HG03558 (cell line): ENCODE results near the gene RUBCN.
A peak's percentile ranks its signal among the peaks of the same experiment; 100 is the strongest.
"Not testable (repeated sequence)": the region's sequence is repeated elsewhere in the genome, so short reads cannot be mapped to it uniquely, and the experiment has no call there.

Experiments used
- ATAC-seq: cut with Tn5 transposase; IDR thresholded peaks from one replicate; pipeline ENCODE4 v1.9.1; 2021; ENCODE audit warnings: moderate number of reproducible peaks; ENCODE audit not compliant: unreplicated experiment; ENCODE audit errors: extremely low read depth

Gene RUBCN

DNA sequence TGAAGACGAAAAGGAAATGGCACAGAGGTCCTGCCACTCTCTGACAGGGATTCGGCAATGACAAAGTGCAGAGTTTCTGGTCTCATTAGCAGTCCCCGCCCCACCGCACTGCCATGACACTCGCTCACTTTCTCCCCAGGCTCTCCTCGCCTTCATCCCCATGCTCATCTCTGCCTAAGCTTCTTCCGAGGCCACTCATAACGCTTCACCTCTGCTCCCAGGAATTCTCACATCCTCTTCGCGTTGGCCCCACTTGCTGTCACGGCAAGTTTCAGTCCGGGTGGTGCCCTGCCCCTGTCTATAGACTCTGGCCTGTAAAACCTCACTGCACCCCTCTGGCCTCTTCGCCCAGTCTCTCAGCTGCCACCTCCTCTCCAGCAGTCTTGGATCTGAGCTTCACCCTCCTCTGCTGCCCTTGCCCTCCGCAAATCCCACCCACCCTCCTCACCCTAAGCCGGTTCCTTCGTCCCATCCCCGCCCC, 654 bp downstream of the RUBCN start:
- no peak for ATAC-seq

DNA sequence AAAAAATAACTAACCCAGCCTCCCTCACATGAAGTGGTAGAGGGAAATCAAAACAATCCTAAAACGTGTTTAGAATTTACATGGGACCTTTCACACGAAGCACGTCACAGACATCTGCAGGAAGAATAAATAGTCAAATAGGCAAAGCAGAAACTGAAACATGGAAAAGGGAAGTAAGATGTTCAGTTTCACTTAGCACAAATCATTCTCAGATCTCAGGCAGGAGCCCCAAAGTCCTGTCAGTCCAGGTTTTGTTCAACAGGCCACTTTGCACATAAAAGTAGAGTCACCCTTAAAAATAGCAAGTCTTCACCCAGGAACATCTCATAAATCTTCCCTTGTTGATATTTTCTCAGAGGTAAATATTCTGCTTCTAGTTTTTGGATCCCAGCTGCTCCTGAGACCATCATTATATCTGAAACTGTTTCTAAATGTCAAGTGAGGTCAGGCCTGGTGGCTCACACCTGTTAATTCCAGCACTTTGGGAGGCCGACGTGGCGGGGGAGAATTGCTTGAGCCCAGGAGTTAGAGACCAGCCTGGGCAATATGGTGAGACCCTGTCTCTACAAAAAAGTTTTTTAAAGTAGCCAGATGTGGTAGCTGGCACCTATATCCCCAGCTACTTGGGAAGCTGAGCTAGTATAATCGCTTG, 1.9 kb downstream of the RUBCN start:
- ATAC-seq, result peak; percentile 33

DNA sequence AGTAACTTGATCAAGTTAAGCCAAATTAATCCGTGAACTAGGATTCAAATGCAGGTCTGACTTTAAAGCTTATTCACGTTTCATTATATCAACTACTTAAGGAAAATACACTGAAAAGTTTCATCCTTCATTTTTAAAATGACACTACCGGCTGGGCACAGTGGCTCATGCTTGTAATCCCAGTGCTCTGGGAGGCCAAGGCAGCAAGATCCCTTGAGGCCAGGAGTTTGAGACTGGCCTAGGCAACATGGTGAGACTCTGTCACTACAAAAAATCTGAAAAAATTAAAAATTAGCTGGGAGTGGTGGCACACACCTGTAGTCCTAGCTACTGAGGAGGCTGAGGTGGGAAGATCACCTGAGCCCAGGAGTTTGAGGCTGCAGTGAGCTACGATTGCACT, 3.7 kb downstream of the RUBCN start:
- ATAC-seq, result no peak

DNA sequence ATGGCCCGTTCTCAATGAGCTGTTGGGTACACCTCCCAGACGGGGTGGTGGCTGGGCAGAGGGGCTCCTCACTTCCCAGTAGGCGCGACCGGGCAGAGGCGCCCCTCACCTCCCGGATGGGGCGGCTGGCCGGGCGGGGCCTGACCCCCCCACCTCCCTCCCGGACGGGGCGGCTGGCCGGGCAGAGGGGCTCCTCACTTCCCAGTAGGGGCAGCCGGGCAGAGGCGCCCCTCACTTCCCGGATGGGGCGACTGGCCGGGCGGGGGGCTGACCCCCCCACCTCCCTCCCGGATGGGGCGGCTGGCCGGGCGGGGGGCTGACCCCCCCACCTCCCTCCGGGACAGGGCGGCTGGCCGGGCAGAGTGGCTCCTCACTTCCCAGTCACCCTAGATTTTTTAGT, 5.2 kb downstream of the RUBCN start:
- not testable (repeated sequence) for ATAC-seq

DNA sequence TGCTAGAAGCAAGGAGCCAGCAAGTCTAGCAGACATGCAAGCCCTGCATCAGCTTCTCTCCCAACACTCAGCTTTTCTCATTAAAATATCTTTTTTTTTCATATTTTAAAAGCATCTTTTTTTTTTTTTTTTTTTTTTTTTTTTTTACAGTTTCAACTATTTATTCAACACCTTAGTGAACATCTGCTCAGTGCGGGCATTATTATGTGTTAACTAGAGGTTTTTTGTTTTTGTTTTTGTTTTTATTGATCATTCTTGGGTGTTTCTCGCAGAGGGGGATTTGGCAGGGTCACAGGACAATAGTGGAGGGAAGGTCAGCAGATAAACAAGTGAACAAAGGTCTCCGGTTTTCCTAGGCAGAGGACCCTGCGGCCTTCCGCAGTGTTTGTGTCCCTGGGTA, 5.9 kb downstream of the RUBCN start:
- ATAC-seq, result not testable (repeated sequence)

DNA sequence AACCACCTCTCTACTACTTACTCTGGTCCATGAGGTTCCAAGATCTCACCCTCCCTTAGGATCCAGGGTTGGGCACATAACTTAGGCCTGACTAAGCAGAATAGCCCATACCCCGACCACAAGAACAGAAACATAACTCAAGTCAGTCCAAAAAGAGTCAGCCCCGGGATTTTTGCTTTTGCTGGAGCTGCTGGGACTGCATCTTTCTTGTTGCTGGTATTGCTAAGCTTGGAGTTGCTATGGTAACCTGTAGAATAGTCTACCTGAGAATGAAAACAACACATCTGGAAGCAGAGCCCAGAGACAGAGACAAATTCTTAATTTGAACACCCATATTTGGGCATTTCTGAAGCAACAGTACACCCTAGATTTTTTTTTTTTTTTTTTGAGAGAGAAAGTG, 6.5 kb downstream of the RUBCN start:
- no peak for ATAC-seq

DNA sequence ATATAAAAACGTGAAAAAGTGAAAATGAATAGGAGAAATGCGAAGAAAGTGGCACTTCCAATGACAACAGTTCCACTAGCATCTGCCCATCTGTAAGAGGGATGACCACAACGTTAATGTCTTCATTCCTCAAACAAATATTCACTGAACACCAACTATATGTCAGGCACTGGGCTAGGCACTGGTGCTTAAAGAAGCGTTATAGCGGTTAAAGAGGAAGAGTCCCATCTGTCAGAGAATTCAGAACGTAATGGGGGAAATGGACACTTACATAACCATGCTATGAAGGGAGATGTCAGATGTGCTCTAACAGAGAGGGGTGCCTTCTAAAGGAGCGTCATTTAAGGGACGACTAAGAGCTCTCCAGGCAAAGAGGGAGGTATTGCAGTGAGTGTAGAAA, 8.2 kb downstream of the RUBCN start:
- ATAC-seq, result no peak

DNA sequence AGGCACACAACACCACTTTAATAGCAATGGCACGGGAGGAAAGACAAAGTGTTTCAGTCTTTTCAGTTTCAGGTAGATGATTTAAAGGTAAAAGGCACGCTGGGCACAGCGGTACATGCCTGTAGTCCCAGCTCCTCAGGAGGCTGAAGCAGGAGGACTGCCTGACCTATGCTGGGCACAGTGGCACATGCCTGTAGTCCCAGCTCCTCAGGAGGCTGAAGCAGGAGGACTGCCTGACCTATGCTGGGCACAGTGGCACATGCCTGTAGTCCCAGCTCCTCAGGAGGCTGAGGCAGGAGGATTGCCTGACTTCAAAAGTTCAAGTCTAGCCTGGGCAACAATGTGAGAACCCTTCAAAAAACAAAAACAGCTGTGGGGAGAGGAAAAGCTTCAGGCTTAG, 8.8 kb downstream of the RUBCN start:
- ATAC-seq, result not testable (repeated sequence)

DNA sequence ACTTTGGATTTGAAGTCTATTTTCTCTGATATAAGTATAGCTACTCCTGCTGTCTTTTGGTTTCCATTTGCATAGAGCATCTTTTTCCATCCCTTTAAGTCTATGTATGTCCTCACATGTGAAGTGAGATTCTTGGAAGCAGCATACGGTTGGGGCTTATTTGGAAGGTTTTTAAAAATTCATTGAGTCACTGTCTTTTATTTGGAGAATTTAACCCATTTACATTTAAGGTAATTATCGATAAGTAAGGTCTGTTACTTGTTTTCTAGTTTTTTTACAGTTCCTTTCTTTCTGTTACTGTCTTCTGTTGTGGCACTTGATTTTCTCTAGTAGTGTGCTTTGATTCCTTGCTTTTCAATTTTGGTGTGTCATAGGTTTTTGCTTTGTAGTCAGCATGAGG, 14.0 kb downstream of the RUBCN start:
- no peak for ATAC-seq

DNA sequence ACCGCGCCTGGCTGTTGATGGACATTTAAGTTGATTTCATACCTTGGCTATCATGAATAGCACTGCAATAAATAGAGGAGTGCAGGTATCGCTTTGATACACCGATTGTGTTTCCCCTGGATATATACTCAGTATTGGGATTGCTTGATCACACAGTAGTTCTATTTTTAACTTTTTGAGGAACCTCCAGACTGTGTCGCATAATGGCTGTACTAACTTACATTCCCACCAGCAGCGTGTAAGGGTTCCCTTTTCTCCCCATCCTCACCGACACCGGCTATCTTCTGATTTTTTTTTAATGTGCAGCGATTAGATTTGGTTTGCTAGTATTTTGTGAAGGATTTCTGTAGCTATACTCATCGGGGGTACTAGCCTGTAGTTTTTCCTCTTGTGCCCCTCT, 16.0 kb downstream of the RUBCN start:
- ATAC-seq, result no peak

DNA sequence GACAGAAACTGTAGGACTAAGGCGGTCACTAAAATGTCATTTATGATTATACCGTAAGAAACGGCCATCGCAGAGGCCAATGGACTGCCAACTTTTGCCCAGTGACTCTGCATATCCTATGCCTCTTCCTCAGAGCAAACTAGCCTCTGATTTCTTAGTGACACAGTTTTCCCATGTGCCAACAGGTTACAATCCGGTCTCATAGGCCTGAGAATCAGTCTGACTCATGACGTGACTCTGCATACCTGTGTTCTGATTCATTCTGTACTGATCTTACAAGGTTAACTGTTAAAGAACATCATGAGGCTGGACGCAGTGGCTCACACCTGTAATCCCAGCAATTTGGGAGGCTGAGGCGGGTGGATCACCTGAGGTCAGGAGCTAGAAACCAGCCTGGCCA, 17.8 kb downstream of the RUBCN start:
- no peak for ATAC-seq

DNA sequence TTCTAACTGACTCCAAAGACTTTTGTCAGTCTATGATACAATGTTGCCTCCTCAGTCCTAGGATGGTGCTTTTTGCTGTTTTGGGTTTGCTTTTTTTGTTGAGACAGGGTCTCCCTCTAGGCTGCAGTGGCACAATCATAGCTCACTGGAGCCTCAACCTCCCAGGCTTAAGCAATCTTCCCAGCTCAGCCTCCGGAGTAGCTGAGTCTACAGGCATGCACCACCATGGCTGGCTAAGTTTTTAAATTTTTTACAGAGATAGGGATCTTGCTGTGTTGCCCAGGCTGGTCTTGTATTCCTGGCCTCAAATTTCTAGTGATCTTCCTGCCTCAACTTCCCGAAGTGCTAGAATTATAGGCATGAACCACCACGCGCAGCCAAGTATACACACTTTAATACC, 22.5 kb downstream of the RUBCN start:
- no peak for ATAC-seq

DNA sequence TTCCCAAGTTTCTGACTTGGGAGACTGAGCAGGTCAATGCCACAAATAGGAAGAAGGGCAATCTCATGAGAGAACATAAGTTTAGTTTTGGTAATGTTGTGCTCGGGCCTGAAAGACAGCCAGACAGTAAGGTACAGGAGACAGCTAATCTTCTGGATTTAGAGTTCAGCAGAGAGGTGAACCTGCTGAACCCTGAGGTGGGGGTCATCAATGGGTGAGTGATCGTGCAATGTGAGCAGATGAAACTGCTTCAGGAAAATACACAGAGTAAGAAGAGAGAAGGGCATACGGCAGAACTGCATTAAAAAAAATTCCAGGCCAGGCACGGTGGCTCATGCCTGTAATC, 23.3 kb downstream of the RUBCN start:
- no peak for ATAC-seq

DNA sequence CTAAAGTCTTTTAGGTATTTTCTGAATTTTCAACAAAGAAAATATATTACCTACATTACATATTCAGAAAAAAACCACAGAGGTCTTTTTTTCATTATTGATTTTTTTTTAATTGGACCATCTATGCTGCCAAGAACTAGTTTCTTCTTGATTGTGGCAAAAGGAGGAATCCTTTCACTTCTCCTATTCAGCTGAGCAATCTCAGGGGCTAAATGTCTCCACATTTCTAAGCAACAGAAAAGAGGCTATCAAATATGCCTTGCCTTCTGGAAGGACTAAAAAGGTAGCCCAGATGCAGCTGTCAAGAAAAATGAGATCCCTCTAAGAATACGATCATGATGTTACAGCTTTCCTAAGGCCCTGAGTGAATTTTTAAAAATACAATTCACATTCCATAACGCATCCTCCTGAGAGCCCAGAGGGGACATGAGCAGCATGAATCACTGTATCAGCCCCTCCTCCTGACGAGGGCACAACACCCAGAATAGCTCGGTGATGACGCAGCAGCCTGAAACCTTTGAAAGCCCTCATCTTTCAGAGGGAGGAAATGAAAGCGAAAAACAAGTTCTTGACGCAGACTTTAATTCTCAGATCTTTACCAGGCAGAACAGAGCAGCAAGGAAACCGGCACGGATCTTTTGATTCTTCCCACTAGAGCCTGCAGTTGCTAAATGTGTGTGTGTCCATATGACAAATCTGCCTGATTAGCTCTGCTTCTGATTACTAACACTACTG, 24.6 kb downstream of the RUBCN start:
- peak; percentile 75 for ATAC-seq

DNA sequence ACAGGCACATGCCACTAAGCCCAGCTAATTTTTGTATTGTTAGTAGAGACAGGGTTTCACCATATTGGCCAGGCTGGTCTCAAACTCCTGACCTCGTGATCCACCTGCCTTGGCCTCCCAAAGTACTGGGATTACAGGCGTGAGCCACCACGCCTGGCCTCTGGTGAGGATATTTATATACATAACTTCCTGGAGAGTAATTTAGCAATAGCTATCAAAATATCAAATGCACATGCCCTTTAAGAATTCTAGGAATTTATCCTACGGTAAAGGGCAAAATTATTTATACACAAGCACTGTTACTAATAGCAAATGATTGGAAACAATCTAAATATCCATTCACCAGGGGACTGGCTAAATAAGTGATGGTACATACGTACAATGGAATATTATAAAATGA, 25.7 kb downstream of the RUBCN start:
- not testable (repeated sequence) for ATAC-seq

DNA sequence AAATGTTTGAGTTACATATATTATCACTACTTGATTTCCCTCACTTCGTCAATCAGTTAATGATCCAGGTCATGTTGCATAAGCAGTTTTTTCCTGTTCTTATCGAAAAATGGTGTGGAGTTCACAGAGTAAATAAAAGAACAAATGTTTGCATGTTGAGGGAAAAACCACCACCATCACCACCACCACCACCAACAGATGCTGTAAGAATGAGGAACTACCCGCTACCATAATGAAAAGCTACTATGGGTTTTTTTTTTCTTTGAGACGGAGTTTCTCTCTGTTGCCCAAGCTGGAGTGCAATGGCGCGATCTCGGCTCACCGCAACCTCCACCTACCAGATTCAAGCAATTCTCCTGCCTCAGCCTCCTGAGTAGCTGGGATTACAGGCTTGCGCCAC, 27.6 kb downstream of the RUBCN start:
- ATAC-seq, result no peak

DNA sequence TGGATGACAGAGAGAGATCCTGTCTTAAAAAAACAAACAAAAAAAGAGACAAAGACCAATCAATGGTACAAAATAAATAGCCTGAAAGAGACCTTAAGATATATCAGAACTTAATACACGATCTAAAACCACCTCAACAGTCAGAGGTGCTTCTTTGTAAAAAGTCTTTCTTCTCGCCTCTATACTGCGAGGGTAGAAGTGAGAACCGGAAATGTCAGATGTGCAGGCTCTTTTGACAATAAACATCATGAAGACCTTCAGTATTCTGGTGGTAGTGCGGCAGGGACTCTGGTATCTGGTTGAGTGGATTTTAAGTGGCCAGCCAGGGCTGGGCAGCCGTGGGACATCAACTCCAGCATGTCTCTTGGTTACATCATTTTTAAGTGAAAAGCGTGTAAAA, 30.0 kb downstream of the RUBCN start:
- no peak for ATAC-seq

DNA sequence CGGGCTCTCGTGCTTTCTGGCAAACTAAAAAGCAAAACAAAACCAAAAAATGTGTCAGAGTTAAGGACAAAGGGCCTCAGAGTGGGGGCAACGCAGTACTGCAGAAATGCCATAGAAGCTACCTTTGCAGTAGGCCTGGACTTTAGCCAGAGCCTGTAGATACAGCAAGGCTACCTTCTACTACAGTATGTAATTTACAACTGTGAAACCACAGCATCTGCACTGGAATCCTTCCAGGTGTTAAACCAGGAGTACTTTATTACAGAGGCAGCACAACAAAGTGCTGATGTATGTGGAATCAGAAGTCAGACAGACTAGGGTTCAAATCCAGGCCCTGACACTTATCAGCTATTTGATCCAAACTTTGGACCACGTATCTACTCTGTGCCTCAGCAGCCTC, 34.9 kb downstream of the RUBCN start:
- no peak for ATAC-seq

DNA sequence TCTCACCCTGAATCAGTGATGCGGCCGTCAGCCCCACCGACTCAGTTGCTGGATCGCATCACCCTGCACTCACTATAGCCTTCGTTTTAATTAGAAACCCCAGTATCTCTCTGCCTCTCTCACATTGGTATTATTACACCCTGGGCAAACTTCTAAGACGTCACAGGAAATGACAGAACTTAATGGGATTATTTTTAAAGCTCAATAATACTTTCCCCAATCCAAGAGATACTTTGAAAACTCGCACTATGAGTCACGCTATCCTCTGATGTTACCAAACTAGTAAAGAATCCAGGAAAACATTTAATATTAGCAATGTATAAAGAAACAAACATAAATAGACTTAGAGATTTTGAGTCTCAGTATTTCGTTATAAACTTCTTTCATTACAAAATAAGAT, 36.6 kb downstream of the RUBCN start:
- ATAC-seq, result no peak

DNA sequence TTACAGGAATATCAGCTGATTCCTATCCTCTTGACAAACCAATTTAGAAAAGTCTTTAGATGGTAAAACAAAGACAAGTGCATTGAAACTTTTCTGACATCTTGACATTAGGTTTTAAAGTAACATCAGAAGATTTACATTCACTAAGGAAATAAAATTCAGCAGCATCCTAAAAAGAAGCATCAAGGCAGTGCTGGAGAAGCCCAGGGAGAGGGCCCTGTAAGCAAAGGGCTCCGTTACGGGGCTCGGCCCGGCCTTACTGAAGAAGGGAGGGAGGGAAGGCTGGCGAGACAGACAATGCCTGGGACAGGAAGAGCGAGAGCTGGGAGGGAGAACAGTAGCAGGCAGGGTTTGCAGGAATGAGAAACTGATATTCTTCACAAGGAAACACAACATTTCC, 39.3 kb downstream of the RUBCN start:
- no peak for ATAC-seq

DNA sequence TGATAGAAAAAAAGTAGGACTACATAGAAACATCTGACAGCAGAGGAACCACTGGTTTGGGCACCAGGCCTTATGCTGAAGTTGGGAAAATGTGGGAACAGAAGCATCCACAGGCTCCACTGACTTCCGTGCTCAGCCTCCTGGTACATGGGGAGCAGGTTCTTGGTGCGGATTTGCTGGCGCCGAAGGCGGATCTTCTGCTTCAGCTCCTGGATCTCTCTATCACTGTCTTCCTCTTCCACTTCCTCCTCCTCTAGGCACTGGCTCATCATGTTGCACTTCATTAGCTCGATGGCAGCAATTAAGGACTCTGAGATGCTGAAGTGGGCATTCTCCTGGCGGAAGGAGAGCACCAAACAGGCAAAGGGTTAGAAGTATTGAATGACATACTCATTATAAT, 42.5 kb downstream of the RUBCN start:
- no peak for ATAC-seq

DNA sequence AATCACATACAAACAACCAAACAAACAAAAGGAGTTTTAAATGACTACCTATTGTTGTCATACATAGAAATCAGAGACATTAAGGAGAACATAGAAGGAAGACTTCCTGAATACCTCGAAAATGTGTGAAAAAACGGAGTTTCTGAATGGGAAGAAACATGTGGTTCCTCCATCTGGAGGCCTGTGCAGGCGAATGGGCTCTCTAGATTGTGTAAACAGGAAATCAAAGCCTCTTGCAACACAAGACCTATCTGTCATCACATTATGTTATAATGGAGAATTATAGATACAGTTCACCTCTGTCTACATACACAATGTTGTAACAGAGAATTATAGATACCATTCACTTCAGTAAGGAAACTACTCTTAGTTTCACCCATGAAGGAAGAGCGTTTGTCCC, 44.1 kb downstream of the RUBCN start:
- no peak for ATAC-seq
